ENCODE data around the gene MCAT.

MCAT gene

DNA sequence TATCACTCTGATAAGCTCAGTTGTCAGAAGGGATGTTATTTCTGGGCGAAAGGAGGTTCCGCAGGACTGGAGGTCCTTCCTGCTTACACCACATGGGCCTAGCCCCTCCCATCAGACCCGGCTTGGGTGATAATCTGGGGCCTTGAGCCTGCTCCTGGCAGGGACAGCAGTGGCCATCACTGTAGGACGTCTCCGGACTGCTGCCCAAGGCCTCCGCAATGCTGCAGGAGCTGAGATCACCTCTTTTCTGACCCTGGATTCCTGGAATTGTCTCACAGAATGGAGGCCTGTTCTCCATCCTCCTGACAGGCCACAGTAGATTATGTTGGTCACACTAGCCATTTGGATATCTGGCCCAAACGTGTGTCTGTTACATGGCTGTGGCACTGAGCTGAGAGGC, 41.9 kb downstream of the MCAT start:
- no peak for DNase-seq (ENCODE audit: low read depth)
- TF ChIP-seq, protein P1, sequence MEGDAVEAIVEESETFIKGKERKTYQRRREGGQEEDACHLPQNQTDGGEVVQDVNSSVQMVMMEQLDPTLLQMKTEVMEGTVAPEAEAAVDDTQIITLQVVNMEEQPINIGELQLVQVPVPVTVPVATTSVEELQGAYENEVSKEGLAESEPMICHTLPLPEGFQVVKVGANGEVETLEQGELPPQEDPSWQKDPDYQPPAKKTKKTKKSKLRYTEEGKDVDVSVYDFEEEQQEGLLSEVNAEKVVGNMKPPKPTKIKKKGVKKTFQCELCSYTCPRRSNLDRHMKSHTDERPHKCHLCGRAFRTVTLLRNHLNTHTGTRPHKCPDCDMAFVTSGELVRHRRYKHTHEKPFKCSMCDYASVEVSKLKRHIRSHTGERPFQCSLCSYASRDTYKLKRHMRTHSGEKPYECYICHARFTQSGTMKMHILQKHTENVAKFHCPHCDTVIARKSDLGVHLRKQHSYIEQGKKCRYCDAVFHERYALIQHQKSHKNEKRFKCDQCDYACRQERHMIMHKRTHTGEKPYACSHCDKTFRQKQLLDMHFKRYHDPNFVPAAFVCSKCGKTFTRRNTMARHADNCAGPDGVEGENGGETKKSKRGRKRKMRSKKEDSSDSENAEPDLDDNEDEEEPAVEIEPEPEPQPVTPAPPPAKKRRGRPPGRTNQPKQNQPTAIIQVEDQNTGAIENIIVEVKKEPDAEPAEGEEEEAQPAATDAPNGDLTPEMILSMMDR (IDR thresholded peaks at IDR 0.05; ENCODE audit: control insufficient read depth, insufficient read depth, low read depth, low read length, missing control alignments), result no peak
- no peak overlapping the region for H3K4me3 ChIP-seq (ENCODE audit: control insufficient read depth, low read depth, low read length)

DNA sequence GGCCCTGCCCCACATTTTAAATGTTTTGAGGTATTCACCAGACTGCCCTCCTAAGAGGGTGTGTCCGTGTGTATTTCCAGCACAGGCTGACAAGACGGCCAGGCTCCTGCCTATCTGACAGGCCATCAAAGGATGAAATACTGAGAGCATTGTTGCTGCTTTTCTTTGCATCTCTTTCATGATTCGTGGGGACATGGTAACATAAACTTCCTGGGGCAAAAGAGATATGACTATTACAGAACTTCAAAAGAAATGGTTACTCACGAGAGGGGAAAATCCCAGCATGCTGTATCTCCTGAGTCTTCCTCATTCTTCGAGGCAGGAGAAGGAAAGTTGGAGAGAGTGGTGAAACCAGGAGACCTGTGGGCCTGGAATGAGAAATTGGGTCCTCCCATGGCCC, 43.0 kb downstream of the MCAT start:
- no peak for DNase-seq (ENCODE audit: low read depth)
- TF ChIP-seq, protein P1 (IDR thresholded peaks at IDR 0.05; ENCODE audit: control insufficient read depth, insufficient read depth, low read depth, low read length, missing control alignments), result no peak
- H3K4me3 ChIP-seq (ENCODE audit: control insufficient read depth, low read depth, low read length), result no peak overlapping the region

DNA sequence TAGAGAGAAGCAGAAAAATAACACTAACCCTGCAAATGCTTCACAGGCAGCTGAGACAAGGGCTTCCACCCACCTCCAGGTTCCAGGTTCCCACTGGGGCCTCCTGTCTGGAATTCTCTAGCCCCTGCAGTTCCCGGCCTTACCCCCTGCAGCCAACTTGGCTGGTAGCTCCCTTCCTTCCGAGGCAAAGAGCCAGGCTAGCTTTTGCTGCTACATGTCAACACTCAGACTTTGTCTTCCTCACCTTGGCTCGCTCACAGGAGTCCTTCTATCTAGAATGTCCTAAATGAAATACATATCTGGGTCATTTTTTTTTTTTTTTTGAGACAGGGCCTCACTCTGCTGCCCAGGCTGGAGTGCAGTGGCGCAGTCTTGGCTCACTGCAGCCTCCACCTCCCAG, 44.1 kb downstream of the MCAT start:
- no peak for DNase-seq (ENCODE audit: low read depth)
- TF ChIP-seq, protein P1 (IDR thresholded peaks at IDR 0.05; ENCODE audit: control insufficient read depth, insufficient read depth, low read depth, low read length, missing control alignments), result no peak
- no peak overlapping the region for H3K4me3 ChIP-seq (ENCODE audit: control insufficient read depth, low read depth, low read length)

DNA sequence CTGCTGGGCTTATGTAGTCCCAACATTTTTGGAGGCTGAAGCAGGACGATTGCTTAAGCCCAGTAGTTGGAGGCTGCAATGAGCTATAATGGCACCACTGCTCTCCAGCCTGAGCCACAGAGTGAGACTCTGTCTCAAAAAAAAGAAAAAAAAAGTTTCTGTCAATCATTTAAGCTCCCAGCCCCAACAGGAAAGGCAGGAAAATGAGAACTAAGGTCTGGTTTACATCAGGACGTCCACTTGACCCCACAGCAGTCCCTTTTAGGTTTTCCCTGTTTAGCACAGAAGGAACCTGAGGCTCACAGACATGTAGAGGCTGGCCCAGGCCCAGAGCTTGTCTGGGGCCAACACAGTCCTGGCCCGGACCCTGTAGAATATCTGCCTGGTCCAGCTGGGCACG, 44.8 kb downstream of the MCAT start:
- TF ChIP-seq, protein P1 (IDR thresholded peaks at IDR 0.05; ENCODE audit: control insufficient read depth, insufficient read depth, low read depth, low read length, missing control alignments), result no peak
- H3K4me3 ChIP-seq (ENCODE audit: control insufficient read depth, low read depth, low read length), result no peak overlapping the region
- no peak for DNase-seq (ENCODE audit: low read depth)

DNA sequence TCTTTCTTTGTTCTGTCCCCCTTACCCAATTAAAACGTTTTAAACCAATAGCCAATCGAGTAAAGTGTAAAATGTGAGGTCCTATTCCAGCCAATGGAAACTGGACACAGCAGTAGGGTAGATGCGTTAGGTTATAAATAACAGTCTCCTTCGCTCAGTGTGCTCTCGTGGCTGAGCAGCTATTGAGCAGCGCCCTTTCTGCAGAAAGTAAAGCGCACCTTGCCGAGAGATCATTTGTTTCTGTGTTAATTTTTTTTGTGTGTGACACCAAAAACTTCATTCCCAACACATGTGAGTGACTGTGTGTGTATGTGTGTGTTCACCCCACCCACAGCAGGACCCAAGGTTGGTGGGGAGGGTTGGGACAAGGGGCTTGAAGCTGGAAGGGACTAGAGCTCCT, 46.8 kb downstream of the MCAT start:
- TF ChIP-seq, protein P1 (IDR thresholded peaks at IDR 0.05; ENCODE audit: control insufficient read depth, insufficient read depth, low read depth, low read length, missing control alignments), result no peak
- no peak for DNase-seq (ENCODE audit: low read depth)
- no peak overlapping the region for H3K4me3 ChIP-seq (ENCODE audit: control insufficient read depth, low read depth, low read length)

DNA sequence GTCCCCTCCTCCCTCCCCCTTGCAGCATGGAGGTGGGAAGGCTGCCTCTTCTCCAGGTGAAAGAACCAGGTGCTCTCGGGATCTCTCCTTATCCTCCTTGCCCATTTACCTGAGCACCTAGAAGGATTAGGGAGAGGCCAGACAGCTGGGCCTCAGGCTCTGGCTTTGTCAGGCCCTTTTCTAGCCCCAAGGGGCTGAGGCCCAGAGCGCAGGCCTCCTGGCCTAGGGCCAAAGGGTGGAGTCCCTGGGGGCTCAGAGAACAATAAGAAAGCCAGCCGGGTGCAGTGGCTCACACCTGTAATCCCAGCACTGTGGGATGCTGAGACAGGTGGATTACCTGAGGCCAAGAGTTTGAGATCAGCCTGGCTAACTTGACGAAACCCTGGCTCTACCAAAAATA, 48.6 kb downstream of the MCAT start:
- TF ChIP-seq, protein P1 (IDR thresholded peaks at IDR 0.05; ENCODE audit: control insufficient read depth, insufficient read depth, low read depth, low read length, missing control alignments), result no peak
- DNase-seq (ENCODE audit: low read depth), result no peak

DNA sequence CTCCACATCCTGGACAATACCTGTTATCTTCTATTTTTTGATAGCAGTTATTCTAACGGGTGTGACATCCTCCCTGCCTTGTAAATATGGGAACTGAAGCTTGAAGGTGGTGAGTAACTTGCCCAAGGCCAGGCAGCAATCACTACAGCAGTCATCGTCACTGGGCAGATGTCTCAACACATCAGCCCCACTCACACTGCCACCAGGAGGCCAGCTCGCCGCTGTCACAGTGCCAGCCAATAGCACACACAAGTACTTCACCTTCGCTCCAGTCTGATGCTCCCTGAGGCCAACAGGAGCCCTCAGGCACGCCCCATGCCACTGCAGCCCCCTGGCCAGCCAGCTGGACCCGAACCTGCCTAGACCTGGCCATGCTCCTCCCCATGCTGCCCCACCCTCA, 49.1 kb downstream of the MCAT start:
- no peak overlapping the region for H3K4me3 ChIP-seq (ENCODE audit: control insufficient read depth, low read depth, low read length)
- TF ChIP-seq, protein P1 (IDR thresholded peaks at IDR 0.05; ENCODE audit: control insufficient read depth, insufficient read depth, low read depth, low read length, missing control alignments), result no peak
- no peak for DNase-seq (ENCODE audit: low read depth)

More for the DNA sequence above, 48.6 kb downstream of the MCAT start:
- no peak overlapping the region for H3K4me3 ChIP-seq (ENCODE audit: control insufficient read depth, low read depth, low read length)

Measured in AG09309 (cell line).